HepG2 (cell line): Measurements from ENCODE around the gene RPS14. TPM values are rescaled to one million over a fixed set of nuclear protein-coding genes. Genes with fewer than 3 reads are reported as not detected.

ENCODE experiments used
- ATF7 ChIP-seq, 2 experiments: fragments of 450-650 bp in 1 of 2; sonication (generic) in 1 of 2; formaldehyde crosslinking in 1 of 2; IDR thresholded peaks; 2 replicates each; pipeline versions ENCODE4 v1.4.0 to v1.6.1; 2016 to 2020; ENCODE audit warnings: antibody characterized with exemption in 1 of 2, mild to moderate bottlenecking in 1 of 2, missing genetic modification reagents in 1 of 2
- CC2D1A ChIP-seq: sonication (generic); formaldehyde crosslinking; IDR thresholded peaks from 2 replicates; pipeline ENCODE4 v1.8.1; 2023; ENCODE audit warnings: mild to moderate bottlenecking, missing genetic modification reagents
- CCDC6 ChIP-seq: sonication (generic); formaldehyde crosslinking; IDR thresholded peaks from 2 replicates; pipeline ENCODE4 v1.8.1; 2022; ENCODE audit warnings: mild to moderate bottlenecking, missing genetic modification reagents, moderate library complexity
- DNMT3B ChIP-seq: conservative IDR thresholded peaks from 2 replicates; pipeline ENCODE4 v1.6.1; 2016; ENCODE audit warnings: missing biosample characterization, control low read depth
- FOXM1 ChIP-seq: sonication (generic); formaldehyde crosslinking; IDR thresholded peaks from 2 replicates; pipeline ENCODE4 v1.5.0; 2020; ENCODE audit warnings: missing genetic modification reagents
- PAF1 ChIP-seq: IDR thresholded peaks from 2 replicates; pipeline ENCODE4 v1.6.1; 2016; ENCODE audit warnings: missing genetic modification reagents, missing compliant biosample characterization
- RFX1 ChIP-seq: fragments of 450-650 bp; IDR thresholded peaks from 2 replicates; pipeline ENCODE4 v1.6.1; 2017
- SATB2 ChIP-seq: sonication (generic); formaldehyde crosslinking; IDR thresholded peaks from 2 replicates; pipeline ENCODE4 v1.5.0; 2020; ENCODE audit warnings: missing genetic modification reagents
- SMAD9 ChIP-seq: sonication (generic); formaldehyde crosslinking; IDR thresholded peaks from 2 replicates; pipeline ENCODE4 v1.5.1; 2020; ENCODE audit warnings: mild to moderate bottlenecking, missing genetic modification reagents
- TAF15 ChIP-seq: fragments of 200-400 bp; formaldehyde crosslinking; IDR thresholded peaks from one replicate; pipeline ENCODE4 v1.6.1; 2018; ENCODE audit warnings: mild to moderate bottlenecking, low read depth, low read length; ENCODE audit not compliant: poor library complexity, severe bottlenecking
- TP53 ChIP-seq: sonication (generic); formaldehyde crosslinking; conservative IDR thresholded peaks from 2 replicates; pipeline ENCODE4 v1.4.0; 2020; ENCODE audit warnings: missing genetic modification reagents
- ZFP1 ChIP-seq: IDR thresholded peaks from 2 replicates; pipeline ENCODE4 v1.6.1; 2016
- ZNF296 ChIP-seq: sonication (generic); formaldehyde crosslinking; conservative IDR thresholded peaks from 2 replicates; pipeline ENCODE4 v1.5.0; 2020; ENCODE audit warnings: mild to moderate bottlenecking, missing genetic modification reagents
- ZNF333 ChIP-seq: sonication (generic); formaldehyde crosslinking; IDR thresholded peaks from 2 replicates; pipeline ENCODE4 v1.4.0; 2020; ENCODE audit warnings: mild to moderate bottlenecking, missing genetic modification reagents, borderline replicate concordance
- ZNF747 ChIP-seq: sonication (generic); formaldehyde crosslinking; IDR thresholded peaks from 2 replicates; pipeline ENCODE4 v1.8.1; 2023; ENCODE audit warnings: missing genetic modification reagents, mild to moderate bottlenecking, borderline replicate concordance
- ZNF788 ChIP-seq: sonication (generic); formaldehyde crosslinking; IDR thresholded peaks from 2 replicates; pipeline ENCODE4 v1.5.0; 2020; ENCODE audit warnings: mild to moderate bottlenecking, missing genetic modification reagents, borderline replicate concordance
- ZNF792 ChIP-seq: IDR thresholded peaks from 2 replicates; pipeline ENCODE4 v1.6.1; 2016
- ZSCAN21 ChIP-seq: sonication (generic); formaldehyde crosslinking; IDR thresholded peaks from 2 replicates; pipeline ENCODE4 v1.8.0; 2022; ENCODE audit warnings: mild to moderate bottlenecking, missing genetic modification reagents, moderate library complexity, borderline replicate concordance
- polyA plus RNA-seq, 8 experiments: library from polyadenylated mRNA; depleted of rRNA in 3 of 8; stranded (reverse) in 7 of 8; unstranded in 1 of 8; fragments of >200 nt; fragmentation: Illumina TruSeq in 4 of 8; extraction: Trizol in 4 of 8; gene quantifications; 2 replicates each; pipeline versions ENCODE4 v1.2.1 to v1.2.3, GENCODE V29; 2011 to 2016; ENCODE audit warnings: low read depth in 4 of 8, missing spikeins in 1 of 8, mixed read lengths in 1 of 8; ENCODE audit not compliant: insufficient read depth in 1 of 8
- total RNA-seq, 5 experiments: library from RNA; depleted of rRNA; stranded (reverse); fragments of >200 nt; fragmentation: Illumina TruSeq; extraction: Trizol; gene quantifications; 2 replicates each; pipeline ENCODE4 v1.2.3, GENCODE V29; 2016; ENCODE audit warnings: low read depth in 1 of 5
- TF ChIP-seq, protein P1 (sequence below): sonication (generic); formaldehyde crosslinking; IDR thresholded peaks from 2 replicates; pipeline ENCODE4 v1.4.0; 2020; ENCODE audit warnings: mild to moderate bottlenecking, missing genetic modification reagents
- TF ChIP-seq, protein P2 (sequence below): conservative IDR thresholded peaks from 2 replicates; pipeline ENCODE4 v1.6.1; 2018; ENCODE audit warnings: missing genetic modification reagents
- TF ChIP-seq, protein P3 (sequence below): IDR thresholded peaks from 2 replicates; pipeline ENCODE4 v1.6.1; 2016
- TF ChIP-seq, protein P4 (sequence below): sonication (generic); formaldehyde crosslinking; IDR thresholded peaks from 2 replicates; pipeline ENCODE4 v1.4.0; 2020; ENCODE audit warnings: mild to moderate bottlenecking, missing genetic modification reagents
- TF ChIP-seq, protein P5 (sequence below): sonication (generic); formaldehyde crosslinking; IDR thresholded peaks from 2 replicates; pipeline ENCODE4 v1.8.0; 2022; ENCODE audit warnings: low read depth, missing genetic modification reagents

RPS14 gene
- total and polyA plus RNA-seq, 2 of the 13 experiments (the other 11 are each of a cell fraction or from before 2014, with no cell fraction given), result 2,116 to 3,295 TPM

DNA sequence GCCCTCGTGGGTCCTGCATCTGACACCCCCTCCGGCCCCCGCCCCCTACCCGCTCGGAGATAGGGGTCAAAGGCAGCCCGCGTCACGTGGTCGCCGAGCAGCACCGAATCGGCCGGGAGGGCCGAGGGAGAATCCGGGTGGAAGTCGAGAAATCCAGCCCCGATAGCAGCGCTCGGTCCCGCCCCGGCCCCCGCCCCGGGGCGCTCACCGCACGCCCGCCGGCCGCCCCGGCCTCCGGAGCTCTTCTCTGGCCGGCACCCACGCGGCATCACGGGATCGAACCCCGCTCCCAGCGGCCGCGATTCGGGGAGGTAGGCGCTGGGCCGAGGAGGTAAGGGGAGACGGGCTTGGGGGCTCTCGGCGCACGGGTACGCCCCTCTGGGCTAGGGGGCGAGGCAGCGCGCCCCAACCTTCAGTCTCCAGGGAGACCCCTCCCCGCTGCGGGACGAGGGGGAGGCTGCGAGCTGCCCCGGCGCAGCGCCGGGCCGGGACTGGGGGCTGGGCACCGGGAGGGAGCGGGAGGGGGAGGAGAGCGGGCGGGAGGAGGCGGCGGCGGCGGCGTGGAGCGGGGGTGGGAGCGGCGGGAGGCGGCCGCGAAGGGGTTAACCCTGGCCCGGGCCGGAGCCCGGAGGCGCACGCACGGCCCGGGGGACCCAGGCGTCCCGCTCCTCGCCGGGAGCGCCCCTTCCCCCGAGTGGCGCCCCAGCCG is 36.3 kb upstream of the RPS14 start (continued):
- TF ChIP-seq ZFP1 (CRISPR knock-in tag) (no peak), CCDC6 (no peak), RFX1 (no peak), ZNF747 (no peak), FOXM1 (CRISPR knock-in tag) (no peak), ATF7 (IDR thresholded peaks at IDR 0.05) (no peak), ATF7 (CRISPR knock-in tag; IDR thresholded peaks at IDR 0.05) (no peak), PAF1 (CRISPR knock-in tag) (no peak), TP53 (CRISPR knock-in tag) (no peak), CC2D1A (CRISPR knock-in tag) (no peak), SATB2 (CRISPR knock-in tag) (no peak), ZNF296 (no peak; the same call in 1 of the 2 replicates), ZNF792 (CRISPR knock-in tag) (no peak), ZNF333 (no peak), SMAD9 (no peak), ZNF788 (CRISPR knock-in tag) (peak; percentile 55; the same call in 1 of the 2 replicates), DNMT3B (no peak), TAF15 (no peak), ZSCAN21 (CRISPR knock-in tag) (no peak)
- TF ChIP-seq, protein P1, sequence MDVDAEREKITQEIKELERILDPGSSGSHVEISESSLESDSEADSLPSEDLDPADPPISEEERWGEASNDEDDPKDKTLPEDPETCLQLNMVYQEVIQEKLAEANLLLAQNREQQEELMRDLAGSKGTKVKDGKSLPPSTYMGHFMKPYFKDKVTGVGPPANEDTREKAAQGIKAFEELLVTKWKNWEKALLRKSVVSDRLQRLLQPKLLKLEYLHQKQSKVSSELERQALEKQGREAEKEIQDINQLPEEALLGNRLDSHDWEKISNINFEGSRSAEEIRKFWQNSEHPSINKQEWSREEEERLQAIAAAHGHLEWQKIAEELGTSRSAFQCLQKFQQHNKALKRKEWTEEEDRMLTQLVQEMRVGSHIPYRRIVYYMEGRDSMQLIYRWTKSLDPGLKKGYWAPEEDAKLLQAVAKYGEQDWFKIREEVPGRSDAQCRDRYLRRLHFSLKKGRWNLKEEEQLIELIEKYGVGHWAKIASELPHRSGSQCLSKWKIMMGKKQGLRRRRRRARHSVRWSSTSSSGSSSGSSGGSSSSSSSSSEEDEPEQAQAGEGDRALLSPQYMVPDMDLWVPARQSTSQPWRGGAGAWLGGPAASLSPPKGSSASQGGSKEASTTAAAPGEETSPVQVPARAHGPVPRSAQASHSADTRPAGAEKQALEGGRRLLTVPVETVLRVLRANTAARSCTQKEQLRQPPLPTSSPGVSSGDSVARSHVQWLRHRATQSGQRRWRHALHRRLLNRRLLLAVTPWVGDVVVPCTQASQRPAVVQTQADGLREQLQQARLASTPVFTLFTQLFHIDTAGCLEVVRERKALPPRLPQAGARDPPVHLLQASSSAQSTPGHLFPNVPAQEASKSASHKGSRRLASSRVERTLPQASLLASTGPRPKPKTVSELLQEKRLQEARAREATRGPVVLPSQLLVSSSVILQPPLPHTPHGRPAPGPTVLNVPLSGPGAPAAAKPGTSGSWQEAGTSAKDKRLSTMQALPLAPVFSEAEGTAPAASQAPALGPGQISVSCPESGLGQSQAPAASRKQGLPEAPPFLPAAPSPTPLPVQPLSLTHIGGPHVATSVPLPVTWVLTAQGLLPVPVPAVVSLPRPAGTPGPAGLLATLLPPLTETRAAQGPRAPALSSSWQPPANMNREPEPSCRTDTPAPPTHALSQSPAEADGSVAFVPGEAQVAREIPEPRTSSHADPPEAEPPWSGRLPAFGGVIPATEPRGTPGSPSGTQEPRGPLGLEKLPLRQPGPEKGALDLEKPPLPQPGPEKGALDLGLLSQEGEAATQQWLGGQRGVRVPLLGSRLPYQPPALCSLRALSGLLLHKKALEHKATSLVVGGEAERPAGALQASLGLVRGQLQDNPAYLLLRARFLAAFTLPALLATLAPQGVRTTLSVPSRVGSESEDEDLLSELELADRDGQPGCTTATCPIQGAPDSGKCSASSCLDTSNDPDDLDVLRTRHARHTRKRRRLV (CRISPR knock-in tag), result no peak
- TF ChIP-seq, protein P2, sequence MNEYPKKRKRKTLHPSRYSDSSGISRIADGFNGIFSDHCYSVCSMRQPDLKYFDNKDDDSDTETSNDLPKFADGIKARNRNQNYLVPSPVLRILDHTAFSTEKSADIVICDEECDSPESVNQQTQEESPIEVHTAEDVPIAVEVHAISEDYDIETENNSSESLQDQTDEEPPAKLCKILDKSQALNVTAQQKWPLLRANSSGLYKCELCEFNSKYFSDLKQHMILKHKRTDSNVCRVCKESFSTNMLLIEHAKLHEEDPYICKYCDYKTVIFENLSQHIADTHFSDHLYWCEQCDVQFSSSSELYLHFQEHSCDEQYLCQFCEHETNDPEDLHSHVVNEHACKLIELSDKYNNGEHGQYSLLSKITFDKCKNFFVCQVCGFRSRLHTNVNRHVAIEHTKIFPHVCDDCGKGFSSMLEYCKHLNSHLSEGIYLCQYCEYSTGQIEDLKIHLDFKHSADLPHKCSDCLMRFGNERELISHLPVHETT (CRISPR knock-in tag), result peak; percentile 33
- TF ChIP-seq, protein P3, sequence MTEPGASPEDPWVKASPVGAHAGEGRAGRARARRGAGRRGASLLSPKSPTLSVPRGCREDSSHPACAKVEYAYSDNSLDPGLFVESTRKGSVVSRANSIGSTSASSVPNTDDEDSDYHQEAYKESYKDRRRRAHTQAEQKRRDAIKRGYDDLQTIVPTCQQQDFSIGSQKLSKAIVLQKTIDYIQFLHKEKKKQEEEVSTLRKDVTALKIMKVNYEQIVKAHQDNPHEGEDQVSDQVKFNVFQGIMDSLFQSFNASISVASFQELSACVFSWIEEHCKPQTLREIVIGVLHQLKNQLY (CRISPR knock-in tag), result no peak
- TF ChIP-seq, protein P4, sequence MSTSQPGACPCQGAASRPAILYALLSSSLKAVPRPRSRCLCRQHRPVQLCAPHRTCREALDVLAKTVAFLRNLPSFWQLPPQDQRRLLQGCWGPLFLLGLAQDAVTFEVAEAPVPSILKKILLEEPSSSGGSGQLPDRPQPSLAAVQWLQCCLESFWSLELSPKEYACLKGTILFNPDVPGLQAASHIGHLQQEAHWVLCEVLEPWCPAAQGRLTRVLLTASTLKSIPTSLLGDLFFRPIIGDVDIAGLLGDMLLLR (CRISPR knock-in tag), result no peak
- TF ChIP-seq, protein P5, sequence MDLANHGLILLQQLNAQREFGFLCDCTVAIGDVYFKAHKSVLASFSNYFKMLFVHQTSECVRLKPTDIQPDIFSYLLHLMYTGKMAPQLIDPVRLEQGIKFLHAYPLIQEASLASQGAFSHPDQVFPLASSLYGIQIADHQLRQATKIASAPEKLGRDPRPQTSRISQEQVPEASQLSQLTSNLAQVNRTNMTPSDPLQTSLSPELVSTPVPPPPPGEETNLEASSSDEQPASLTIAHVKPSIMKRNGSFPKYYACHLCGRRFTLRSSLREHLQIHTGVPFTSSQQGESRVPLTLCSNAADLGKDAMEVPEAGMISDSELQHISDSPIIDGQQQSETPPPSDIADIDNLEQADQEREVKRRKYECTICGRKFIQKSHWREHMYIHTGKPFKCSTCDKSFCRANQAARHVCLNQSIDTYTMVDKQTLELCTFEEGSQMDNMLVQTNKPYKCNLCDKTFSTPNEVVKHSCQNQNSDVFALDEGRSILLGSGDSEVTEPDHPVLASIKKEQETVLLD, result peak; percentile 74
